Lung (tissue), 12 donors: Measurements from ENCODE around the gene ASH1L. TPM values are rescaled to one million over a fixed set of nuclear protein-coding genes. Genes with fewer than 3 reads are reported as not detected.

Experiments used
- ATAC-seq: fragments of 200-7000 bp; cut with Tn5 transposase; one replicate; pipeline ENCODE4 v1.9.1; 2020; ENCODE audit warnings: moderate number of reproducible peaks; ENCODE audit not compliant: insufficient read depth, low FRiP score
- DNase-seq, 3 donors: peaks; one replicate each; pipeline ENCODE4 v3.0.0-alpha.2; 2013 to 2017
- H3K27ac ChIP-seq, 2 donors: one replicate each; pipeline ENCODE4 v1.5.1; 2013; ENCODE audit warnings: mild to moderate bottlenecking in 2 of 2, moderate library complexity in 2 of 2, control low read depth in 1 of 2, inconsistent platforms in 1 of 2, low read depth in 1 of 2, low read length in 1 of 2
- H3K27me3 ChIP-seq, 3 donors: one replicate each; pipeline ENCODE4 v1.5.1; 2013; ENCODE audit warnings: low read length in 2 of 3; ENCODE audit not compliant: control insufficient read depth in 3 of 3, insufficient read depth in 3 of 3
- H3K36me3 ChIP-seq, 4 donors: one replicate each; pipeline ENCODE4 v1.5.1; 2013; ENCODE audit warnings: low read length in 4 of 4, mild to moderate bottlenecking in 1 of 4, moderate library complexity in 1 of 4; ENCODE audit not compliant: control insufficient read depth in 4 of 4, insufficient read depth in 4 of 4
- H3K4me1 ChIP-seq, 5 donors: one replicate each; pipeline ENCODE4 v1.5.1; 2013; ENCODE audit warnings: low read length in 5 of 5, mild to moderate bottlenecking in 2 of 5, moderate library complexity in 1 of 5; ENCODE audit not compliant: control insufficient read depth in 5 of 5, insufficient read depth in 5 of 5
- H3K4me3 ChIP-seq: one replicate; pipeline ENCODE4 v1.5.1; 2013; ENCODE audit warnings: mild to moderate bottlenecking, control low read depth, moderate library complexity
- H3K9ac ChIP-seq, 2 donors: one replicate each; pipeline ENCODE4 v1.5.1; 2013; ENCODE audit warnings: low read length in 2 of 2, control low read depth in 1 of 2; ENCODE audit not compliant: insufficient read depth in 1 of 2
- H3K9me3 ChIP-seq, 4 donors: one replicate each; pipeline ENCODE4 v1.5.1; 2013; ENCODE audit warnings: low read length in 3 of 4, mild to moderate bottlenecking in 1 of 4, moderate library complexity in 1 of 4; ENCODE audit not compliant: control insufficient read depth in 4 of 4, insufficient read depth in 3 of 4
- WGBS, 2 donors: extraction: QIAGEN DNeasy Blood & Tissue Kit; methylation state at CpG; one replicate each; pipeline ENCODE4 v1.1.7; 2013; 5-methylcytosine and 5-hydroxymethylcytosine counted together
- polyA plus RNA-seq, 2 donors: library from polyadenylated mRNA; stranded (reverse); fragments of 200-250 nt; gene quantifications; one replicate each; pipeline ENCODE4 v1.2.1, GENCODE V29; 2013
- total RNA-seq, 2 donors: library from RNA; depleted of rRNA in 1 of 2; stranded (reverse); fragments of >200 nt in 1 of 2; gene quantifications; one replicate each; pipeline ENCODE4 v1.2.1, GENCODE V29; 2014 to 2021
- TF ChIP-seq, protein P1 (sequence below): IDR thresholded peaks from 2 replicates; pipeline ENCODE4 v1.5.1; 2012; ENCODE audit warnings: mild to moderate bottlenecking; ENCODE audit errors: control extremely low read depth, extremely low read depth
- donor health status: control.
- donor health status: control.
- donor health status: Bipolar disorder and iron deficiency.
- donor health status: healthy.
- donor health status: DM: yes; HTN: yes; CAD: no.

Gene ASH1L
- total and polyA plus RNA-seq, 4 donors = 8.1 to 92.5 (median 27.5) TPM

DNA sequence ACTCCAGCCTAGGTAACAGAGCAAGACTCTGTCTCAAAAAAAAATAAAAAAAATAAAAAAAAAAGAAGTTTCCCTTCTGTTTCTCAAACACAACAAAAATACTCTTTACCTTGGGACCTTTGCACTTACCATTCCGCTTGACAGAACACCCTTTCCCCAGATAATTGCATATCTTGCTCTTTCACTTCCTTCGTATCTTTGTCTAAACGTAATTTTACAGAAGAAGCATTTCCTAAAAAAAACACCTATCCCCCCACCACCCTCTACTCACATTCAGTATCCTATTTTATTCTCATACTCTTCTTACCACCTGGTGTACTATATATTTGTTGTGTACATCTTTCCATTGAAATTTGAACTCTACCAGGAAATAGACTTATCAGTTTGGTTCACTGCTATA lies 32.7 kb downstream of the ASH1L start:
- Histone ChIP-seq H3K4me3 (no peak overlapping the region), H3K9ac (no peak overlapping the region), H3K36me3 (no peaks in the 10 kb centered on the region), H3K9me3 (no peaks in the 10 kb centered on the region), H3K27me3 (no peaks in the 10 kb centered on the region), H3K27ac (no peak overlapping the region), H3K4me1 (peaks cover 0 to 16% (median 5%) of the 10 kb centered on the region in 5 donors)
- TF ChIP-seq, protein P1, sequence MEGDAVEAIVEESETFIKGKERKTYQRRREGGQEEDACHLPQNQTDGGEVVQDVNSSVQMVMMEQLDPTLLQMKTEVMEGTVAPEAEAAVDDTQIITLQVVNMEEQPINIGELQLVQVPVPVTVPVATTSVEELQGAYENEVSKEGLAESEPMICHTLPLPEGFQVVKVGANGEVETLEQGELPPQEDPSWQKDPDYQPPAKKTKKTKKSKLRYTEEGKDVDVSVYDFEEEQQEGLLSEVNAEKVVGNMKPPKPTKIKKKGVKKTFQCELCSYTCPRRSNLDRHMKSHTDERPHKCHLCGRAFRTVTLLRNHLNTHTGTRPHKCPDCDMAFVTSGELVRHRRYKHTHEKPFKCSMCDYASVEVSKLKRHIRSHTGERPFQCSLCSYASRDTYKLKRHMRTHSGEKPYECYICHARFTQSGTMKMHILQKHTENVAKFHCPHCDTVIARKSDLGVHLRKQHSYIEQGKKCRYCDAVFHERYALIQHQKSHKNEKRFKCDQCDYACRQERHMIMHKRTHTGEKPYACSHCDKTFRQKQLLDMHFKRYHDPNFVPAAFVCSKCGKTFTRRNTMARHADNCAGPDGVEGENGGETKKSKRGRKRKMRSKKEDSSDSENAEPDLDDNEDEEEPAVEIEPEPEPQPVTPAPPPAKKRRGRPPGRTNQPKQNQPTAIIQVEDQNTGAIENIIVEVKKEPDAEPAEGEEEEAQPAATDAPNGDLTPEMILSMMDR = no peak
- WGBS, 2 donors = 63 to 85% methylated on average over 3 of the region's 3 CpGs
- DNase-seq = no peak
- no peak for ATAC-seq

DNA sequence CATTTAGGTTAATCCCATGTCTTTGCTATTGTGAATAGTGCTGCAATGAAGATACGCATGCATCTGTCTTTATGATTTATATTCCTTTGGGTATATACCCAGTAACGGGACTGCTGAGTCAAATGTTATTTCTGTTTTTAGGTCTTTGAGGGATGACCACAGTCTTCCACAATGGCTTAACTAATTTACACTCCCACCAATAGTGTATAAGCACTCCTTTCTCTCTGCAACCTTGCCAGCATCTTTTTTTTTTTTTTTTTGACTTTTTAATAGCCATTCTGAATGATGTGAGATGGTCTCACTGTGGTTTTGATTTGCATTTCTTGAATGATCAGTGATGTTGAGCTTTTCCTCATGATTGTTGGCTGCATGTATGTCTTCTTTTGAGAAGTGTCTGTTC lies 33.5 kb downstream of the ASH1L start:
- Histone ChIP-seq H3K27ac (no peak overlapping the region), H3K9ac (no peak overlapping the region), H3K4me3 (no peak overlapping the region), H3K36me3 (no peaks in the 10 kb centered on the region), H3K4me1 (peaks cover 0 to 16% (median 5%) of the 10 kb centered on the region in 5 donors), H3K27me3 (no peaks in the 10 kb centered on the region), H3K9me3 (no peaks in the 10 kb centered on the region)
- 83 to 94% methylated on average over 2 of the region's 2 CpGs for WGBS, 2 donors
- no peak for ATAC-seq
- TF ChIP-seq, protein P1 = no peak
- no peak for DNase-seq

DNA sequence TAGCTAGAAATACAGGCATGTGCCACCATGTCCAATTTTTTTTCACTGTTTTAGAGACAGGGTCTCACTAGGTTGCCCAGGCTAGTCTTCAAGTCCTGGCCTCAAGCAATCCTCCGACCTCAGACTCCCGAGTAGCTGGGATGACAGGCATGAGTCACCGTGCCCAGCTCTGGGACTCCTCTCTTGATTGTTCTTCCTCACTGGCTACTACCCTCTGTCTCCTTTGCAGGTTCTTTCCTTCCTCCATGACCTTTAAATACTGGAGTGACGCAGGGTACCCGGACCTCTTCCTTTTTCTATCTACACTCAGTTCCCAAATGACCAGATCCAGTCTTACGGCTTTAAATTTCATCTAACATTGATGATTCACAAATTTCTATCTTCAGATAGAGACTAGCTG lies 34.9 kb downstream of the ASH1L start:
- 80 to 82% methylated on average over 6 of the region's 6 CpGs for WGBS, 2 donors
- Histone ChIP-seq H3K27me3 (no peaks in the 10 kb centered on the region), H3K4me3 (no peak overlapping the region), H3K27ac (no peak overlapping the region), H3K4me1 (peaks cover 0 to 16% (median 5%) of the 10 kb centered on the region in 5 donors), H3K36me3 (no peaks in the 10 kb centered on the region), H3K9ac (no peak overlapping the region), H3K9me3 (no peaks in the 10 kb centered on the region)
- TF ChIP-seq, protein P1 = no peak
- DNase-seq (no peak), ATAC-seq (no peak)

DNA sequence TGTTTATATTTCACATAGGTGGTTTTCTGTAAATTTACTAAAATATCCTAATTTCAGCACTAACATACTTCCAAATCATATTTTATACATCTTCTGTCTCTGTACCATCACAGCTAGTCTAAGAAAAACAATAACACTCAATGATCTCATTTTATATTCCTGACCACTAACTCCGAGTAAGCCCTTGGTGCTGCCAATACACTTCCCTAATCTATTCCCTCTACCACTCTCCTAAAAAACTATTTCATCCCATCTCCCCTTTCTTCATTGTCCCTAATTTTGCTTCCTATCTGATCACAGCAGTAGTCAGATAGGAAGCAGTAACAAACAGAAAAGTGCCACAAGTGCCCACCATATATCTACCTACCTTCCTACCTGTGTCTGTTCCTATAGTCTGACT lies 36.2 kb downstream of the ASH1L start:
- ATAC-seq = no peak
- Histone ChIP-seq H3K27ac (no peak overlapping the region), H3K9ac (no peak overlapping the region), H3K27me3 (no peaks in the 10 kb centered on the region), H3K9me3 (no peaks in the 10 kb centered on the region), H3K36me3 (no peaks in the 10 kb centered on the region), H3K4me1 (peaks cover 0 to 13% (median 5%) of the 10 kb centered on the region in 5 donors), H3K4me3 (no peak overlapping the region)
- no peak for DNase-seq
- TF ChIP-seq, protein P1 = no peak
- 79 to 82% methylated on average over 1 of the region's 1 CpG for WGBS, 2 donors
